Measurements from ENCODE around the gene RBM45.
A peak's percentile ranks its signal among the peaks of the same experiment; 100 is the strongest.

RBM45 gene

DNA sequence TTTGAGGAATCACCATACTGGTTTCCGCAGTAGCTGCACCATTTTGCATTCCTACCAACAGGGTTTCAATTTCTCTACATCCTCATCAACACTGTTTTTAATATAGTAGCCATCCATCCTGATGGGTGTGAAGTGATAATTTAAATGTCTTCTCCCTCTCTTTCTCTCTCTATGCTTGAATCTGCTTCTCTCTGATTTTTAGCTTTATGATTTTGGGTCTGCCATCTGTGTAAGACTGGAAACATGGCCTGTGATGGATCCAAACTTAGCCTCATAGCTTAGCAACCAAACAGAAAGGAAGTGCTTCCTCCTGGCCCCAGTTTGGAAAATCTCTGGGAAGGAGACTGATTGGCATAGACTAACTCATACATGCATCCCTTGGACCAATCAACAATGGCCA is 48.4 kb downstream of the RBM45 start:
- no peak for DNase-seq

DNA sequence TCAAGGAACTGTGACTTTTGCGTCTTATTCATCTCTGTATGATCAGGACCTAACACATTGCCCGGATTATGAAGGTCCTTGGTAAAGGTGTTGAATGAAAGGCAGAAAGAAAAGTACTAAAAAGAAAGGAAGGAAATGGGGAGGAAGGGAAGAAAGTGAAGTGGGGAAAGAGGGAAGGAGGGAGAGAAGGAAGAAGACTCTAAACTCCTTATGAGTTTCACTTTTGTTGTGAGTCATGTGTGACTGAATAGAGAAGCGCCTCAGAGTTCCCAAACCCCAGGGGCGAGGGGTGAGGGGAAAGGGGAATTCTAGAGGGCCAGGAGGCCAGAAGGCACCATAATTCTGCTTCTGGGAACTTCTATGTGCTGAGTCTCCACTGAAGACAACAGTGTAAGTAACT is 51.2 kb downstream of the RBM45 start:
- no peak for DNase-seq

DNA sequence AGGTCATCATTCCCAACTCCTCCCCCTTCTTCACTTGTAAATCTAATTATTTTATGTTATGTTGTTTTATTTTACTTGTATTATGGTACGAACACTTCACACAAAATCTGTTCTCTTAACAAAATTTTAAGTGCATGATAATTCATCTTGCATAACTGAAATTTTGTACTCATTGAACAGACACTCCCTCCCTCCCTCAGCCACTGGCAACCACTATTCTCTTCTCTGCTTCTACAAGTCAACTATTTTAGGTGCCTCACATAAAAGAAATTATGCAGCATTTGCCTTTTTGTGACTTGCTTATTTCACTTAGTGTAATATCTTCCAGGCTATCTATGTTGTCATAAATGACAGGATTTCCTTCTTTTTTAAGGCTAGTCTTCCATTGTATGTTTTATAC is 51.7 kb downstream of the RBM45 start:
- DNase-seq = no peak

DNA sequence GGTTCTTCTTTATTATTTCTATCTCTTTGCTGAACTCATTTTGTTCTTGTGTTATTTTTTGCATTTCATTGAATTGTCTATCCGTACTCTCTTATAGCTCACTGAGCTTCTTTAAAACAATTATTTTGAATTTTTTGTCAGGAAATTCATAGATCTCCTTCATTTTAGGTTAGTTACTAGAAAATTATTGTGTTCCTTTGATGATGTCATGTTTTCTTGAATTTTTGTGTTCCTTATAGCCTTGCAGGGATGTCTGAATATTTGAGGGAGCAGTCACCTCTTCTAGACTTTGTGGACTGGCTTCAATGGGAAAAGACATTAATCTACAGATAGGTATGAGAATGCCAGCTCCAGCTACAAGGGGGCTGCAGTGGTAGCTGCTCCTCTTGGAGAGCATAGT is 61.4 kb downstream of the RBM45 start:
- DNase-seq = peak; percentile 9

DNA sequence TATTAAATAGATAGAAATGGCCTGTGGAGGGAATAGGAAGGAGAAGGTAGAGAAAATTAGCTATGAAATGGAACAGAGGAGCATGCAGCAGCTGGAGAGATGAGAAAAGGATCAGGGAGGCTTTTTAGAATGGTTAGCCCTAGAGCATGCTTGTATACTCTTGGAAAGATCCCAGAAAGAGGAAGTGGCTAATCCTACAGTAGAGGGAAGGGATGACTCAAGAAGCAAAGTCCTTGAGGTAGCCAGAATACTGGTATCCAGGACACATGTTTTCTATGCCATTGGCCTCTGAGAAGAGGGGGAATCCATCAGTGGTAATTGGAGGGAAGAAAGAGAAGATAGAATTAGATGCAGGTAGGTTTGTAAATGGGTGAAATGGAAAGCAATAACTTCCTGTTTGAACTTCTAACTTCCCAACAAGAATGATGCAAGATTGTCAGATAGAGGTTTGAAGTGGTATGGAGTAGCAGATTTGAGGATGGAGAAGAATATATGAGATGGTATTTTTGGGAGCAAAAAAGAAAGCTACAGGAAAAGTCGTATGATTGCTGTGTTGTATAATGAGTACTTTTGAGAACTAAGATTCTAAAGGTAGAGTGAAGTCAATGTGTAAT is 64.9 kb downstream of the RBM45 start:
- peak; percentile 30 for DNase-seq

Data from fibroblast of skin of scalp (primary cell).